D721Med (cell line): ENCODE data around the gene MYCL.
A peak's percentile ranks its signal among the peaks of the same experiment; 100 is the strongest.

Experiments used
- DNase-seq: peaks from one replicate; pipeline ENCODE4 v3.0.0; 2011; ENCODE audit warnings: low spot score; ENCODE audit not compliant: insufficient read length
- FAIRE-seq: peaks from 2 replicates; lab custom pipeline; 2011; peaks lifted over from hg19 to GRCh38; lab: Jason Lieb, UNC
- CTCF ChIP-seq: IDR thresholded peaks from 2 replicates; pipeline ENCODE4 v1.5.1; 2012; ENCODE audit warnings: mild to moderate bottlenecking, control low read depth; ENCODE audit not compliant: insufficient read depth; ENCODE audit errors: missing control alignments

The MYCL gene

GRCh38 chr1:39902460-39902807, 717 bp upstream of the MYCL start:
- DNase-seq (no peak), FAIRE-seq (no peak)
- TF ChIP-seq CTCF, result no peak

- FAIRE-seq (no peak), DNase-seq (no peak)
- no peak for TF ChIP-seq CTCF
Observed at GRCh38 chr1:39901464-39901713, 328 bp downstream of the MYCL start.

- no peak for FAIRE-seq
- no peak for TF ChIP-seq CTCF
- no peak for DNase-seq
Observed at GRCh38 chr1:39900662-39901463, 854 bp downstream of the MYCL start.

- no peak for FAIRE-seq
- DNase-seq, result no peak
- TF ChIP-seq CTCF, result no peak
Observed at GRCh38 chr1:39899611-39900538, 1.8 kb downstream of the MYCL start.

GRCh38 chr1:39898648-39899603, 2.8 kb downstream of the MYCL start:
- DNase-seq (peak; percentile 83), FAIRE-seq (no peak)

GRCh38 chr1:39898191-39898590, 3.5 kb downstream of the MYCL start:
- FAIRE-seq (no peak), DNase-seq (no peak)
- TF ChIP-seq CTCF, result no peak

More at GRCh38 chr1:39898648-39899603, 2.8 kb downstream of the MYCL start:
- TF ChIP-seq CTCF, result no peak
